GM23248 (cell line): Measurements from ENCODE around the gene SYS1.

ENCODE experiments used
- EZH2 ChIP-seq: fragments of 200-600 bp; sonication (generic); IDR thresholded peaks from 2 replicates; pipeline ENCODE4 v1.6.1; 2018; ENCODE audit warnings: antibody characterized with exemption, mild to moderate bottlenecking; ENCODE audit not compliant: insufficient read depth, poor library complexity, severe bottlenecking
- EZH2phosphoT487 ChIP-seq: fragments of 200-600 bp; sonication (generic); IDR thresholded peaks from 2 replicates; pipeline ENCODE4 v1.6.1; 2018; ENCODE audit warnings: antibody characterized with exemption, moderate library complexity, mild to moderate bottlenecking, low read depth; ENCODE audit not compliant: insufficient read depth

DNA sequence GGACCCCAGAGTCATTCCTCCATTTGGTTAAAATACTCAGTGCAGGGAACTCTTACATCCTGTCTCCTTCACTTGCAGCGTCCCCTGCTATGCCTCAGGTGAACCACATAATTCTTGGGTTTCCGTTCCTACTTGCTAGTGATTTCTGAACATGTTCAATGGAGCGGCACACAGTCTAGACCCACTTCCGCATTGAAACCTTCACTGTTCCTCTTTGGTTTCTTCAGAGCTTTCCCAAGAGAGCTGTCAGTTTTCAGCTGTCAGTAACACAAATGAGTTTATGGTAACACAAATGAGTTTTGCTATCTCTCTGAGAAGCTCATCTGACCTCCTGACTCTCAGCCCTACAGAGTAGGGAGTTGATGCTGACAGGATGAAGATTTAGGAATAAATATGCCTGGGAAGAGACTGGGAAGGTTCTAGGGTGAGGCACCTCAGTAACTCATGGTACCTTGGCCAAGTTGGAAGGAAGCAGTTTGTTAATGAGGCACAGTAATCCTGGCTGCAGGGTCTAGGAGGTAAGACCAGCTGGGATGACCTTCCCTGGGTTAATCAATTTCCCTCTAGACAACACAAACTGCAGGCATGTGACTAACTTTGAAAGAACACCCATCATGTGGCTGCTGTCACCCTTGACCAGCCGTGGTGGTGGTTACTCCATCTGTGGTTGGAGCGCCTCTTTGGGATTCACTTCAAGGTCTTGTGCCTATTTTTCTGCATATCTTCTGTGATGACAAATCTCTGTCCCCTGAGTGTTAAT is 5.4 kb downstream of the SYS1 start:
- TF ChIP-seq EZH2 (no peak), EZH2phosphoT487 (no peak)
